ENCODE measurements around the gene RECQL5. TPM values are rescaled to one million over a fixed set of nuclear protein-coding genes. Genes with fewer than 3 reads are reported as not detected.
A peak's percentile ranks its signal among the peaks of the same experiment; 100 is the strongest.

RECQL5 gene
- total and polyA plus RNA-seq, 2 donors (not counting 1 experiment from before 2014, with no cell fraction given): 8.4 to 26.3 TPM

DNA sequence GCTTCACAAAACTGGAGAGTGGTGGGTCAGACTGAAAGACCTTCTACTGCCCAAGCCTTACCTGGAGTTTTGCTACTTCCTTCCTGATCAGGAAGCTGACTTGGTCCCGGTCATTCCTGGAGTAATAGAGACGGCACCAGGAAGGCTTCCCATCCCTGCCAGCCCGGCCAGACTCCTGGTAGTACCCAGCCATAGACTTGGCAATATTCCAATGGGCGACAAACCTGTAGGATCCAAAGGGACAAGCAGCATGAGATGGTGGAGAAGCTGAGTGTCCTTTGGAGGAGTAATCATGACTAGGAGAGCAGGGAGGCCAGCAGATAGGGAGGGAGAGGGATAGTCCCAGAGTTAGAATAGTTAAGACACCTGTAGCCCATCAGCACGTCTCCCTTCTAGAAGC lies 8.7 kb downstream of the RECQL5 start:
- H4K20me1 ChIP-seq (ENCODE audit: control insufficient read depth, extremely low read depth, insufficient read depth, low read length): no peaks in the 10 kb centered on the region
- no peaks in the 10 kb centered on the region for H3K9me3 ChIP-seq (ENCODE audit: control insufficient read depth, insufficient read depth, low read depth, low read length)
- no peak for TF ChIP-seq CTCF (conservative IDR thresholded peaks at IDR 0.05 in 1 of 2, IDR thresholded peaks at IDR 0.05 in 1 of 2; ENCODE audit: low read depth in 1 of 2, low read length in 2 of 2)
- no peak for TF ChIP-seq EZH2 (IDR thresholded peaks at IDR 0.05; ENCODE audit: low read length, missing control alignments)
- H3K4me2 ChIP-seq (ENCODE audit: extremely low read depth, insufficient read depth, low read length): no peak overlapping the region
- H3K4me1 ChIP-seq (ENCODE audit: control insufficient read depth, extremely low read depth, insufficient read depth, low read length): no peaks in the 10 kb centered on the region
- no peaks in the 10 kb centered on the region for H3K27me3 ChIP-seq (ENCODE audit: control insufficient read depth, insufficient read depth, low read length)
- no peak for DNase-seq (ENCODE audit: low read depth in 2 of 2)
- H2AFZ ChIP-seq (ENCODE audit: low read length): no peak overlapping the region
- peaks cover 13% of the 10 kb centered on the region for H3K36me3 ChIP-seq (ENCODE audit: control insufficient read depth, insufficient read depth, low read length)
- H3K4me3 ChIP-seq (replicated peaks in 1 of 4; ENCODE audit: control extremely low read depth in 1 of 4, insufficient read depth in 1 of 4, low read depth in 3 of 4, low read length in 4 of 4): no peak overlapping the region
- no peak overlapping the region for H3K27ac ChIP-seq (ENCODE audit: insufficient read depth, low read length)
- no peaks in the 10 kb centered on the region for H3K79me2 ChIP-seq (ENCODE audit: control insufficient read depth, insufficient read depth, low read length)
- H3K9ac ChIP-seq (ENCODE audit: insufficient read depth, low read length): no peak overlapping the region

DNA sequence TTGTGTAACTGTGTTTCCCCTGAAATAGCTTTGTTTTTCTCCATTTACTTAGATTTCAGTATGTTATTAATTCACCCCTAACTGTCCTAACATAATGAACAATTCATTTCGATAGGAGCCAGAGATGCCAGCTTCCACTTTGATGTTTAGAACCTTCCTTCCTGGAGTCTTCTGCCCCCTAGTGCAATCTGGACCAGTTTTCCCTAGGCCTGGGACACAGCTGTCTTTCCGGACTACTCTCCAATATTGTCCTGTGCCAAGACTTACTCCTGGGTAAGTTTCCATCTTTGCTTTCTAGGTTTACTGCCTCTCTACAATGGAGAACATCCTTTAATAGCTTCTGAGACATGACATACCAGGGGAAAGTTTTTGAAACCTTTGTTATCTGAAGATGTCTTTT lies 12.8 kb downstream of the RECQL5 start:
- Histone ChIP-seq H2AFZ (ENCODE audit: low read length) (no peak overlapping the region), H3K27me3 (ENCODE audit: control insufficient read depth, insufficient read depth, low read length) (no peaks in the 10 kb centered on the region), H3K9me3 (ENCODE audit: control insufficient read depth, insufficient read depth, low read depth, low read length) (no peaks in the 10 kb centered on the region), H3K4me2 (ENCODE audit: extremely low read depth, insufficient read depth, low read length) (no peak overlapping the region), H4K20me1 (ENCODE audit: control insufficient read depth, extremely low read depth, insufficient read depth, low read length) (no peaks in the 10 kb centered on the region), H3K4me1 (ENCODE audit: control insufficient read depth, extremely low read depth, insufficient read depth, low read length) (no peaks in the 10 kb centered on the region), H3K27ac (ENCODE audit: insufficient read depth, low read length) (no peak overlapping the region), H3K36me3 (ENCODE audit: control insufficient read depth, insufficient read depth, low read length) (peaks cover 7% of the 10 kb centered on the region), H3K9ac (ENCODE audit: insufficient read depth, low read length) (no peak overlapping the region), H3K4me3 (replicated peaks in 1 of 4; ENCODE audit: control extremely low read depth in 1 of 4, insufficient read depth in 1 of 4, low read depth in 3 of 4, low read length in 4 of 4) (no peak overlapping the region), H3K79me2 (ENCODE audit: control insufficient read depth, insufficient read depth, low read length) (no peaks in the 10 kb centered on the region)
- peak in 1 of 2 donors; percentile 9 for DNase-seq (ENCODE audit: low read depth in 2 of 2)
- TF ChIP-seq EZH2 (IDR thresholded peaks at IDR 0.05; ENCODE audit: low read length, missing control alignments) (no peak), CTCF (conservative IDR thresholded peaks at IDR 0.05 in 1 of 2, IDR thresholded peaks at IDR 0.05 in 1 of 2; ENCODE audit: low read depth in 1 of 2, low read length in 2 of 2) (peak; percentile 13 to 20)

DNA sequence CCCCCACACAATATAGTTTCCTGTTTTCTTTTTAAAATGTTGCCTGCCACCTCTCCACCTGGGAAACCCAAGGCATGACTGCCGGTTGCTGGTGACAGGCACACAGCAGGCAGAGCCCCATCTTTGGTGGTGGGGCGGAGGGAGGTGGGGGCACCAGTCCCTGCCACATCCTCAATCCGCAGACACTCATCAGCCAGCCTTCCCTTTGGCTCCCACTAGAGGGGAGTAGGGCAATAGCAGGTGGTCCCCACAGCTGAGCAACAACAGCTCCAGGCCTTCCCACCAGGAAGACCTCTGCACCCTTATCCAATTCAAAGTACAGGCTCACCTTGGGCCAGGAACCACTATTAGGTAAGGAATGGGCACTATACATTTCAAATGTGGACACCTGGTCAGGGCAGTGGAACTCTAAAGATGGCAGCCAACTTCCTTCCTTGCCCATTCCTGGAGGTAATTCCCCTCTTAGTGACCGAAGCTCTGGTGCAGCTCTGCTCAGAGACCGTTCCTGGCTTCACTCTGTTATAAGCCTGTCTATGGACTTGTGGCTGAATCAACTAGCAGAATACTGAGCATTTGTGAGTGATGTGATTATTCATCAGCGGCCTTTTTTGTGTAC lies 13.9 kb downstream of the RECQL5 start:
- Histone ChIP-seq H3K4me3 (replicated peaks in 1 of 4; ENCODE audit: control extremely low read depth in 1 of 4, insufficient read depth in 1 of 4, low read depth in 3 of 4, low read length in 4 of 4) (no peak overlapping the region), H3K9ac (ENCODE audit: insufficient read depth, low read length) (no peak overlapping the region), H3K27me3 (ENCODE audit: control insufficient read depth, insufficient read depth, low read length) (no peaks in the 10 kb centered on the region), H3K9me3 (ENCODE audit: control insufficient read depth, insufficient read depth, low read depth, low read length) (no peaks in the 10 kb centered on the region), H3K36me3 (ENCODE audit: control insufficient read depth, insufficient read depth, low read length) (peaks cover 6% of the 10 kb centered on the region), H2AFZ (ENCODE audit: low read length) (no peak overlapping the region), H3K4me2 (ENCODE audit: extremely low read depth, insufficient read depth, low read length) (no peak overlapping the region), H3K79me2 (ENCODE audit: control insufficient read depth, insufficient read depth, low read length) (no peaks in the 10 kb centered on the region), H3K4me1 (ENCODE audit: control insufficient read depth, extremely low read depth, insufficient read depth, low read length) (no peaks in the 10 kb centered on the region), H3K27ac (ENCODE audit: insufficient read depth, low read length) (no peak overlapping the region), H4K20me1 (ENCODE audit: control insufficient read depth, extremely low read depth, insufficient read depth, low read length) (no peaks in the 10 kb centered on the region)
- no peak for TF ChIP-seq EZH2 (IDR thresholded peaks at IDR 0.05; ENCODE audit: low read length, missing control alignments)
- peak; percentile 60 to 85 for TF ChIP-seq CTCF (conservative IDR thresholded peaks at IDR 0.05 in 1 of 2, IDR thresholded peaks at IDR 0.05 in 1 of 2; ENCODE audit: low read depth in 1 of 2, low read length in 2 of 2)
- peak; percentile 18 to 23 for DNase-seq (ENCODE audit: low read depth in 2 of 2)

Data from fibroblast of lung (primary cell).